UCSD-AML1 (cell line): ENCODE results near the gene EPS15.

ENCODE experiments used
- DNase-seq: peaks from one replicate; lab custom pipeline; 2025; ENCODE audit not compliant: unreplicated experiment; lab: John Stamatoyannopoulos, UW

The EPS15 gene

GRCh38 chr1:51322417-51323101 is 196.5 kb downstream of the EPS15 start:
- no peak for DNase-seq

GRCh38 chr1:51321924-51322280 is 197.2 kb downstream of the EPS15 start:
- DNase-seq = no peak

GRCh38 chr1:51320967-51321923 is 197.8 kb downstream of the EPS15 start:
- no peak for DNase-seq

- DNase-seq = no peak
These were observed 201.3 kb downstream of the EPS15 start for GRCh38 chr1:51317798-51318197.

GRCh38 chr1:51316846-51317120 is 202.3 kb downstream of the EPS15 start:
- no peak for DNase-seq

- DNase-seq = no peak
These were observed 202.8 kb downstream of the EPS15 start for GRCh38 chr1:51316113-51316845.

- DNase-seq = no peak
These were observed 204.1 kb downstream of the EPS15 start for GRCh38 chr1:51314974-51315373.

- peak; percentile 46 for DNase-seq
These were observed 204.9 kb downstream of the EPS15 start for GRCh38 chr1:51313961-51314777.

- no peak for DNase-seq
These were observed 205.7 kb downstream of the EPS15 start for GRCh38 chr1:51313268-51313852.

GRCh38 chr1:51312718-51313117 is 206.3 kb downstream of the EPS15 start:
- DNase-seq = no peak

- no peak for DNase-seq
These were observed 207.2 kb downstream of the EPS15 start for GRCh38 chr1:51311826-51312225.

- DNase-seq = peak; percentile 30
These were observed 208.0 kb downstream of the EPS15 start for GRCh38 chr1:51310871-51311613.

- DNase-seq = no peak
These were observed 209.8 kb downstream of the EPS15 start for GRCh38 chr1:51309291-51309690.

- DNase-seq = no peak
These were observed 210.4 kb downstream of the EPS15 start for GRCh38 chr1:51308636-51309035.

- no peak for DNase-seq
These were observed 212.1 kb downstream of the EPS15 start for GRCh38 chr1:51306950-51307349.

GRCh38 chr1:51305371-51305823 is 213.7 kb downstream of the EPS15 start:
- no peak for DNase-seq

- DNase-seq = no peak
These were observed 214.7 kb downstream of the EPS15 start for GRCh38 chr1:51304360-51304759.
